A673 (cell line): ENCODE data around the gene TMEM121. TPM values are rescaled to one million over a fixed set of nuclear protein-coding genes. Genes with fewer than 3 reads are reported as not detected.
"Not testable (repeated sequence)": the region's sequence is repeated elsewhere in the genome, so short reads cannot be mapped to it uniquely, and the experiment has no call there.

Experiments used
- BruUV-seq: library from RNA; stranded (reverse); fragments of 400-500 nt; replicated peaks from 2 replicates; lab custom pipeline; 2021; lab: Mats Ljungman, UMichigan
- CTCF ChIA-PET: fragments of 300-600 bp; sonication (Branson Sonifier 250); formaldehyde crosslinking; loops from one replicate; lab custom pipeline; 2022; ENCODE audit warnings: antibody characterized with exemption; lab: Charles Lee
- POLR2A ChIA-PET: fragments of 300-600 bp; sonication (Branson Sonifier 250); formaldehyde crosslinking; loops from one replicate; lab custom pipeline; 2022; ENCODE audit warnings: antibody characterized with exemption; ENCODE audit not compliant: low non-redundant PET; lab: Charles Lee
- DNase-seq: peaks from one replicate; pipeline ENCODE4 v3.0.0-alpha.2; 2015; ENCODE audit warnings: low spot score
- H3K27ac ChIP-seq: fragments of 200-600 bp; sonication (generic); 2 replicates; pipeline ENCODE4 v1.5.1; 2016; ENCODE audit warnings: mixed run types, low read depth, mild to moderate bottlenecking, mixed read lengths, antibody characterized with exemption, low read length; ENCODE audit not compliant: poor library complexity, severe bottlenecking
- H3K27me3 ChIP-seq: fragments of 200-600 bp; sonication (generic); replicated peaks from 2 replicates; pipeline ENCODE4 v1.6.1; 2017; ENCODE audit warnings: mixed run types, low read depth, mild to moderate bottlenecking, mixed read lengths, antibody characterized with exemption, low read length; ENCODE audit not compliant: insufficient read depth, poor library complexity
- H3K36me3 ChIP-seq: fragments of 200-600 bp; sonication (generic); 2 replicates; pipeline ENCODE4 v1.6.1; 2016; ENCODE audit warnings: mixed run types, mild to moderate bottlenecking, mixed read lengths, antibody characterized with exemption, low read length; ENCODE audit not compliant: insufficient read depth, poor library complexity, severe bottlenecking
- H3K4me1 ChIP-seq: fragments of 200-600 bp; sonication (generic); 2 replicates; pipeline ENCODE4 v1.6.1; 2017; ENCODE audit warnings: mixed run types, mild to moderate bottlenecking, mixed read lengths, antibody characterized with exemption, low read length; ENCODE audit not compliant: insufficient read depth, poor library complexity, severe bottlenecking
- H3K4me3 ChIP-seq: fragments of 200-600 bp; sonication (generic); 2 replicates; pipeline ENCODE4 v1.5.1; 2016; ENCODE audit warnings: low read depth, mixed run types, mild to moderate bottlenecking, mixed read lengths, low read length; ENCODE audit not compliant: poor library complexity, severe bottlenecking
- H3K9me3 ChIP-seq: fragments of 200-600 bp; sonication (generic); 2 replicates; pipeline ENCODE4 v1.6.1; 2016; ENCODE audit warnings: mixed run types, low read depth, mild to moderate bottlenecking, mixed read lengths, antibody characterized with exemption, low read length; ENCODE audit not compliant: poor library complexity, severe bottlenecking
- CTCF ChIP-seq: fragments of 300-800, 200-600 bp; sonication (generic); conservative IDR thresholded peaks from 2 replicates; pipeline ENCODE4 v1.5.1; 2017; ENCODE audit warnings: low read depth, mild to moderate bottlenecking, antibody characterized with exemption, low read length, moderate library complexity, mixed read lengths
- EZH2 ChIP-seq: fragments of 200-600 bp; sonication (generic); IDR thresholded peaks from 2 replicates; pipeline ENCODE4 v1.6.1; 2017; ENCODE audit warnings: borderline replicate concordance, low read depth, mild to moderate bottlenecking, mixed read lengths, antibody characterized with exemption, low read length; ENCODE audit not compliant: poor library complexity, severe bottlenecking
- intact Hi-C: fragments of 100-400 bp; cut with micrococcal nuclease; formaldehyde crosslinking; loops from one replicate; pipeline ENCODE4 v1.10.0; 2022; ENCODE audit not compliant: unreplicated experiment
- total RNA-seq: library from RNA; stranded (reverse); gene quantifications from 2 replicates; pipeline ENCODE4 v1.2.3, GENCODE V29; 2021

Gene TMEM121
- total RNA-seq, 1 experiment from 2014 or later, result 3.1 TPM

- no peaks in the 10 kb centered on the region for H3K36me3 ChIP-seq
- no peaks in the 10 kb centered on the region for H3K4me1 ChIP-seq
- no peaks in the 10 kb centered on the region for H3K9me3 ChIP-seq
- no peak overlapping the region for H3K27ac ChIP-seq
- no peak for DNase-seq
- intact Hi-C loops, result no loop called here
- H3K4me3 ChIP-seq, result no peak overlapping the region
- H3K27me3 ChIP-seq, result no peaks in the 10 kb centered on the region
- POLR2A ChIA-PET, result no interaction called here
- no peak for TF ChIP-seq CTCF
- TF ChIP-seq EZH2, result no peak
- BruUV-seq, result no TSS peak
- CTCF ChIA-PET, result no interaction called here
Measured at GRCh38 chr14:105576525-105577088, 50.2 kb downstream of the TMEM121 start.

GRCh38 chr14:105577314-105577861 is 51.0 kb downstream of the TMEM121 start:
- intact Hi-C loops, result no loop called here
- DNase-seq, result no peak
- no peaks in the 10 kb centered on the region for H3K9me3 ChIP-seq
- CTCF ChIA-PET, result no interaction called here
- TF ChIP-seq EZH2, result no peak
- no peak for TF ChIP-seq CTCF
- H3K36me3 ChIP-seq, result no peaks in the 10 kb centered on the region
- H3K27ac ChIP-seq, result no peak overlapping the region
- BruUV-seq, result no TSS peak
- H3K4me1 ChIP-seq, result no peaks in the 10 kb centered on the region
- H3K4me3 ChIP-seq, result no peak overlapping the region
- POLR2A ChIA-PET, result no interaction called here
- H3K27me3 ChIP-seq, result no peaks in the 10 kb centered on the region

- TF ChIP-seq EZH2 (no peak), CTCF (no peak)
- DNase-seq, result no peak
- Histone ChIP-seq H3K9me3 (no peaks in the 10 kb centered on the region), H3K36me3 (no peaks in the 10 kb centered on the region), H3K4me3 (no peak overlapping the region), H3K27me3 (no peaks in the 10 kb centered on the region), H3K27ac (no peak overlapping the region), H3K4me1 (no peaks in the 10 kb centered on the region)
- ChIA-PET CTCF (no interaction called here), POLR2A (no interaction called here)
- BruUV-seq, result no TSS peak
- intact Hi-C loops, result no loop called here
Measured at GRCh38 chr14:105578070-105578469, 51.7 kb downstream of the TMEM121 start.

GRCh38 chr14:105579221-105579620 is 52.8 kb downstream of the TMEM121 start:
- POLR2A ChIA-PET, H3K4me1 ChIP-seq, H3K27me3 ChIP-seq, H3K9me3 ChIP-seq, BruUV-seq, CTCF ChIA-PET, intact Hi-C loops, H3K27ac ChIP-seq, H3K36me3 ChIP-seq, DNase-seq, H3K4me3 ChIP-seq: not testable (repeated sequence)
